ENCODE results near the gene BMP6. TPM values are rescaled to one million over a fixed set of nuclear protein-coding genes. Genes with fewer than 3 reads are reported as not detected.

The BMP6 gene
- total RNA-seq, 4 donors from 2014 or later: 1.8 to 7.4 (median 3.8) TPM

GRCh38 chr6:7747433-7747832, 21.5 kb downstream of the BMP6 start:
- Histone ChIP-seq H3K27me3 (peaks cover 11% of the 10 kb centered on the region), H3K4me3 (no peak overlapping the region), H3K9me3 (no peaks in the 10 kb centered on the region), H3K27ac (no peak overlapping the region), H3K4me1 (no peaks in the 10 kb centered on the region), H3K36me3 (no peaks in the 10 kb centered on the region)
- WGBS: 83% methylated on average over 5 of the region's 5 CpGs
- no peak for TF ChIP-seq EP300 (IDR thresholded peaks at IDR 0.05)
- no peak for TF ChIP-seq POLR2A (IDR thresholded peaks at IDR 0.05)
- no peak for DNase-seq (ENCODE audit: low spot score in 2 of 2)

DNA sequence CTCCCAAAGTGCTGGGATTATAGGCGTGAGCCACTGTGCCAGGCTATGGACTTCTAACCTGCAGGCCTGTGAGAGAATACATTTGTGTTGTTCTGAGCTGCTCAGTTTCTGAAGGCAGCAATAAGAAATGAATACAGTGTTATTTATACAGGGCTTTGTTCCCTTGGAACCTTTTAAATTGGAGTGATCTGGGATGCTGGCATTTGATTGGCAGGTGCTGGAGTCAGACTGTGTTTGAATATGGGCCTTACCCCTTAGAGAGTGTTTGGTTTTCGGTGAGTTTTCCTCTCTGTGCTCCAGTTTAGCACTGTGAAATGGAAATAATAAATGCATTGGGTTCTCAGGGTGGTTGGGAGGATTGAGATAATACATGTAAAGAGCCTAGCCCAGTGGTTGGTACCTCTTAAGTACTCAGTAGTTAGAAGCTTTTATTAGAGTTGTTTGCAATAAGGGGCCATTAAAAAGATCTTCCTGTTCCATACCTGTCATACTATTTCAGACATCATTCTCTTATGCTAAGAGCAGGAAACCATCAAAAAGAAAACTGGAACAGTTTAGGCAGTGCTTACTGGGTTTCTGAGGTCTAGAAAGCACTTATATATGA, 22.1 kb downstream of the BMP6 start:
- 94% methylated on average over 2 of the region's 2 CpGs for WGBS
- no peak overlapping the region for H3K27ac ChIP-seq
- H3K36me3 ChIP-seq: no peaks in the 10 kb centered on the region
- no peak for DNase-seq (ENCODE audit: low spot score in 2 of 2)
- H3K27me3 ChIP-seq: peaks cover 5% of the 10 kb centered on the region
- no peaks in the 10 kb centered on the region for H3K9me3 ChIP-seq
- TF ChIP-seq POLR2A (IDR thresholded peaks at IDR 0.05) (no peak), POLR2AphosphoS5 (IDR thresholded peaks at IDR 0.05) (no peak), CTCF (IDR thresholded peaks at IDR 0.05) (no peak), EP300 (IDR thresholded peaks at IDR 0.05) (no peak)
- H3K4me1 ChIP-seq: peaks cover 5% of the 10 kb centered on the region
- H3K4me3 ChIP-seq: no peak overlapping the region

GRCh38 chr6:7749478-7749877, 23.6 kb downstream of the BMP6 start:
- Histone ChIP-seq H3K4me1 (peaks cover 5% of the 10 kb centered on the region), H3K9me3 (no peaks in the 10 kb centered on the region), H3K4me3 (no peak overlapping the region), H3K27me3 (peaks cover 4% of the 10 kb centered on the region), H3K36me3 (no peaks in the 10 kb centered on the region), H3K27ac (no peak overlapping the region)
- no peak for DNase-seq (ENCODE audit: low spot score in 2 of 2)
- 69% methylated on average over 3 of the region's 4 CpGs for WGBS
- TF ChIP-seq EP300 (IDR thresholded peaks at IDR 0.05) (no peak), CTCF (IDR thresholded peaks at IDR 0.05) (no peak), POLR2A (IDR thresholded peaks at IDR 0.05) (no peak), POLR2AphosphoS5 (IDR thresholded peaks at IDR 0.05) (no peak)

- WGBS: 85% methylated on average over 7 of the region's 7 CpGs
- H3K4me1 ChIP-seq: peaks cover 5% of the 10 kb centered on the region
- no peaks in the 10 kb centered on the region for H3K36me3 ChIP-seq
- no peaks in the 10 kb centered on the region for H3K9me3 ChIP-seq
- H3K27ac ChIP-seq: no peak overlapping the region
- no peak for DNase-seq (ENCODE audit: low spot score in 2 of 2)
- peaks cover 9% of the 10 kb centered on the region for H3K27me3 ChIP-seq
- TF ChIP-seq POLR2A (IDR thresholded peaks at IDR 0.05) (no peak), POLR2AphosphoS5 (IDR thresholded peaks at IDR 0.05) (no peak), EP300 (IDR thresholded peaks at IDR 0.05) (no peak), CTCF (IDR thresholded peaks at IDR 0.05) (no peak)
- no peak overlapping the region for H3K4me3 ChIP-seq
These were observed 24.3 kb downstream of the BMP6 start for GRCh38 chr6:7750197-7750596.

DNA sequence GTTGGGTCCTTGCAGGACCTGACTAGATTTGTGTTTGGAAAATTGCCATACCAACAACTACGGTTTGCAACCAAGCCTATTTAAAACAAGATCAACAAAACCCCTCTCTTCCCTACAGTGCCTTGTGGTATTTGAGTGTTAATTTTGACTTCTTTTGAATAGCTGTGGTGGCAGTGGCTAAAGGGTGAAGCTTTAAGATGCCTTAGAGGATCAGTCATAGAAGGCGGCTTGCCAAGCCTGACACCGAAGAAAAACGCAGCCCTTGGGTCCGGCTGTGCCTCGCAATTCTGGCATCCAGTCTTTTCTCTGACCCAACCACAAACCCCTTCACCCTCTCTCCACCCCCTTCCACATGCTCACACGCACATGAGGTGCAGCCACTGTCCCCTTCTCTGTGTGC, 32.6 kb downstream of the BMP6 start:
- peaks cover 3% of the 10 kb centered on the region for H3K4me1 ChIP-seq
- no peak overlapping the region for H3K4me3 ChIP-seq
- H3K27ac ChIP-seq: no peak overlapping the region
- H3K36me3 ChIP-seq: no peaks in the 10 kb centered on the region
- no peak for DNase-seq (ENCODE audit: low spot score in 2 of 2)
- H3K9me3 ChIP-seq: no peaks in the 10 kb centered on the region
- TF ChIP-seq POLR2AphosphoS5 (IDR thresholded peaks at IDR 0.05) (no peak), EP300 (IDR thresholded peaks at IDR 0.05) (no peak), CTCF (IDR thresholded peaks at IDR 0.05) (no peak), POLR2A (IDR thresholded peaks at IDR 0.05) (no peak)
- H3K27me3 ChIP-seq: peaks cover 31% of the 10 kb centered on the region
- WGBS: 35% methylated on average over 7 of the region's 7 CpGs

- Histone ChIP-seq H3K4me3 (no peak overlapping the region), H3K9me3 (no peaks in the 10 kb centered on the region), H3K27me3 (peaks cover 29% of the 10 kb centered on the region), H3K27ac (no peak overlapping the region), H3K36me3 (no peaks in the 10 kb centered on the region), H3K4me1 (peaks cover 3% of the 10 kb centered on the region)
- DNase-seq (ENCODE audit: low spot score in 2 of 2): no peak
- 87% methylated on average over 3 of the region's 3 CpGs for WGBS
- no peak for TF ChIP-seq EP300 (IDR thresholded peaks at IDR 0.05)
- TF ChIP-seq CTCF (IDR thresholded peaks at IDR 0.05): no peak
- no peak for TF ChIP-seq POLR2AphosphoS5 (IDR thresholded peaks at IDR 0.05)
- no peak for TF ChIP-seq POLR2A (IDR thresholded peaks at IDR 0.05)
These were observed 33.4 kb downstream of the BMP6 start for GRCh38 chr6:7759320-7759719.
